ENCODE results near the gene ZNF581.
A peak's percentile ranks its signal among the peaks of the same experiment; 100 is the strongest.

ZNF581 gene, protein sequence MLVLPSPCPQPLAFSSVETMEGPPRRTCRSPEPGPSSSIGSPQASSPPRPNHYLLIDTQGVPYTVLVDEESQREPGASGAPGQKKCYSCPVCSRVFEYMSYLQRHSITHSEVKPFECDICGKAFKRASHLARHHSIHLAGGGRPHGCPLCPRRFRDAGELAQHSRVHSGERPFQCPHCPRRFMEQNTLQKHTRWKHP

DNA sequence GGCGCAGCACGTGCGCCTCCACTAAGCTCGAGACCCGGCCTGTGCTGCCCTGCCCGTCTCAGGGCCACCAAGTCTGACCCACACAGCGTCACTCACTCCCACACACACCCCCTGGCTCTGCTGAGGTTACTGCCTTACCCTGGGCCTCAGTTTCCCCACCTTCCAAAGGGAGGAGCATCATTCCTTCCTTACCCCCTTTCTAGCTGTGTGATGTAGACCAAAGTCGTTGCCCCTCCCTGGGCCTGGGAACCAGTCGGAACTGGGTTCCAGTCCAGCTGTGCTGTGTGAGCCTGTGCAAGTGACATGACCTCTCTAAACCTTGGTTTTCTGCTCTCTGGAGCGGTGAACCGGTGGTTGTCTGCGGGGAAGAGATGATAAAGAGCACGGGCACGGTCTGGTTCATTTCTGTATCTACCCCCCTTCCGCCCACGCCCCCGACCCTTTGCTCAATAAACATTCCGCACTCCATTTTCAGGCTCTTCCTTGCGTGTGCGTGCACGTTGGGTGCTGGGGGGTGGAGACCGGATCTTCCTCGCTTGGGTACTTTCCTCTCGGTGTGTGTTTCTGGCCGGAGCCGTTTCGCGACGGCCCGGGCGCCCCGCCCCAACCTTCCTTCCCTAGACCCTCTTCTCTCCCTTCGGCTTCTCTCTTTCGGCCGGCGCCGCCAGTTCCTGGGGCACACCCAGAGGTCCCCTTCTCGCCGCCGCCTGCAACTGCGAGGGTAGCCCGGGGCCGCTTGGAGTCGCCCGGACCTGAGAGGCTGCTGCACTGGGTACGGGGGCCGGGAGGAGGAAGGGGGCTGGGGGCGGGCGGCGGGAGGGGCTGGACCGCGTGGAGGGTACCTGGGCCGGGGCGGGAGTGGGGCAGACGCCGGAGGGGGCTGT, at the start of gene ZNF581:
ZNF581 (plus strand) TSS at position 647 of the 884 bp plus-strand sequence. CDS start 923 bp downstream, outside the sequence.
- peak; percentile 81 for DNase-seq

DNA sequence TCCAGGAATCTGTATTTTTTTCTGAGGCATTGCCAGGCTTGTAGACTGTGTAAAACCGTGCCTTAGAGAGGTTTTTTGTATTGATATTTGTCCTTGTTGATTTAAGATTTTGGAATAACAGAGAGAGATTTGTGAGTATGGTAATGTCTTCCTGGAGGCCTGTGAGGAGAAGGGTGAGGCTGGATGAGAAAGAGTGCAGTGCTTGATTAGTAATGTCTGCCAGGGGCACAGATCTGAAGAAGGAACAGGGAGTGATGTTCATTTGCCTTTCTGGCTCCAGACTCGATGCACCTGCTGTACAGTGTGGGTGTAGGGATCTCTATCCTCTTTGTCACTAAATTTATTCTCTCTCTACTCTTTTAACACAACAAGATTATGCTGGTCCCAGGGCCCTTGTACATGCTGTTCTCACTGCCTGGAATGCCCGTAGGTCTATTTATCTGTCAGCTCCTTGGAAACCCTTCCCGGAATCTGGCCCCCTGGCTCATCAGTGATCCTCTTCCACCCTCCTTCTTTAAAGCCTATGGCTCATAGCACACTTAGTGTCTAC, 48.4 kb upstream of the ZNF581 start:
- DNase-seq = no peak

DNA sequence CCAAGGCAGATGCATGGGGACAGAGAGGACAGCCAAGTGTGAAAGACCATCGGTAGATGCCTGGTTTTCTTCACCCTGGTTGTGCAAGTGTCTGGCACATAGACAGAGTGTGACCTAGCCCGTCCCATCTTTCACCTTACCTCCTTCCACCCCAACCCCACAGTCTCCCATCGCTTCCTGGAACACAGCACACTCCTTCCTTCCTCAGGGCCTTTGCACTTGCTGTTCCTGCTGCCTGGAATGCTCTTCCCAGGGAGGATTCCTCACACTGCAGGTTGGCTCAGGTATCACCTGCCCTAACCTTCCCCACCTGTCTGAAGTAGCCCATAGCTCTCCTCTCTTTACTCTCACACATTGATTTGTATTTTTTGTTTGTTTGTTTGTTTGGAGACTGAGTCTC, 47.1 kb upstream of the ZNF581 start:
- DNase-seq = no peak

DNA sequence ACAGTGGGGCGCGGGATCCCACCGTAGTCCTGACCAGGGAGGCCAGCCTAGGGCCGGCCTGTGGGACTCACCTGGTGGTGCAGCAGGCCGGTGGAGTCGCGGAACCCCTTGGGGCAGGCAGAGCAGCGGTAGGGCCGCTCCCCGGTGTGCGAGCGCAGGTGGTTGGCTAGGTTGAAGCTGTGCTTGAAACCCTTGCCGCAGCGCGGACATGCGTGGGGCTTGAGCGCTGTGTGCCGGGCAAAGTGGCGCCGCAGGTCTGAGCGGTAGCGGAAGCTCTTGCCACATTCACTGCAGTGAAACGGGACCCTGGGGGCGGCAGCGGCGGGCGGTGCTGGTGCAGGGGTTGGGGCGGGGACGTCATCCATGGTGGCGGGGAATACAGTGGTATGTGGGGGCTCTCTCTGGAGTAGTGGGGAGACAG, 45.9 kb upstream of the ZNF581 start:
- DNase-seq = no peak

DNA sequence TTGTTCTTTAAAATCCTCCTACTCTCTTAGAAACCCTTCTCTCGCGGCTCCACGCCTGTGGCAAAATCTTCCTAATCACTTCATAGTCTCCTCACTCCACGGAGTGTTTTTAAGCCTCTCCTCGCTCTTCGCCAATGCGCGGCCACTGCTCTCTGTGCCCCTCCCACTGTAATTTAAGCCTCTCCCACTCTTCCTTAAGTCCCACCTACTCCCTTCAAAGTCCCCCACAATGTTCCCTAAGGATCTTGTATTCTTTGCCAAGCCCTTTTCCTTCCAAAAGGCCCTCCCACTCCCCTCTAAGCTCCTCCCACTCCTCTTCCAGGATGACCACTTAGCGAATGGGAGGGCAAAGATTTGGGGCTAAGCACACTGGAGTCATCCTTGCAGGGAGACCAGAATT, 45.4 kb upstream of the ZNF581 start:
- DNase-seq = no peak

DNA sequence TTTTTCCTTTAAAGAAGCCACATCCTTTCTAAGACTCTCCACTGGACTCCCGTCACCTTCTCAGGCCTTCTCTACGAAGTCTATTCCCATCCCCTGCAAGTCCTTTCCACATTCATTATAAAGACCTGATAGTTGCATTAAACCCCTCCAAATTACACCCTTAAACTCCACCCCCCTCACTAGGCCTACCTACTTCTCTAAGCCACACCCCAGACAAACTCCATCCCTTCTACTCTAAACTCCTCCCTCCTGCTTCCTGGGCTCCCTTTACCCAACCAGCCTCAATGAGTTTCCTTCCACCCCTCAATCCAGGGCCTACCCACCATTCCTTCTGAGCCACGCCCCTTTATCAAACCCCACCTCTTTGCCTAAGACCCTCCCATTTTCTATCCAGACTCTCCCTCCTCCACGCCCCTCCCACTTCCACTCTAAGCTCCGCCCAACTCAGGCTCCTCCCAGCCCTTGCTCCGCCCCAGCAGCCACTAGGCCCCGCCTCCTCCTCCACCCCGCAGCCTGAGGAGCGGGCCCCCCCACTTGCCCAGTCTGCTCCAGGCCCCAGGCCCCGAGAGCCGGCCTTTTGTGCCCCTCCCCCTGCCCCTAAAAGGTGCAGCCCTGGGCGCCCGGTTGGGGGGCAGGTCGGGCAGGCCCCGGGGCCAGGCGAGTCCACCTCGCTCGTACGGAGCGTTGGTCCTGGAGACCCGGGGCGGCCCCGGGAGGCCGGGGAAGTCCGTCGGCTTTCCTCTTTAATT, 44.6 kb upstream of the ZNF581 start:
- DNase-seq = peak; percentile 96

DNA sequence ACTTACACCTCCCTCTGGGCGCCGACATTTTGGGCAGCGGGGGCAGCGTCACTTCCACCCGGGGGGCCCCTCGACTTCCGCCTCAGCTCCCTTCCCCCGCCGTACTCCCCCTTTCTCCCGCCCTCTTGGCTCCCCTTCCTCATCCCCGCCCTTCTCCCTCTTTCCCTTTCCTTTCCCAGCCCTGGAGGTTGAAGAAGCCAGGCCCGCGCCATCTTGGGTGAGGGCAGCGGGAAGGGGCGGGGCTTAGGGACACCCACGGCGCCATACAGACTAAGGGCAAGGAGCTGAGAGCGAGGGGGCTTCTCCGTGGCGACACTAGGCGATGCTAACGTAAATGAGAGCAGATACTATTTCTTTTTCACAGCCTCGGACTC, 44.0 kb upstream of the ZNF581 start, which contains the start of gene FIZ1:
FIZ1 (minus strand) TSS at position 50 of the 374 bp plus-strand sequence. CDS start 1,652 bp downstream, outside the sequence.
- DNase-seq = peak; percentile 91

DNA sequence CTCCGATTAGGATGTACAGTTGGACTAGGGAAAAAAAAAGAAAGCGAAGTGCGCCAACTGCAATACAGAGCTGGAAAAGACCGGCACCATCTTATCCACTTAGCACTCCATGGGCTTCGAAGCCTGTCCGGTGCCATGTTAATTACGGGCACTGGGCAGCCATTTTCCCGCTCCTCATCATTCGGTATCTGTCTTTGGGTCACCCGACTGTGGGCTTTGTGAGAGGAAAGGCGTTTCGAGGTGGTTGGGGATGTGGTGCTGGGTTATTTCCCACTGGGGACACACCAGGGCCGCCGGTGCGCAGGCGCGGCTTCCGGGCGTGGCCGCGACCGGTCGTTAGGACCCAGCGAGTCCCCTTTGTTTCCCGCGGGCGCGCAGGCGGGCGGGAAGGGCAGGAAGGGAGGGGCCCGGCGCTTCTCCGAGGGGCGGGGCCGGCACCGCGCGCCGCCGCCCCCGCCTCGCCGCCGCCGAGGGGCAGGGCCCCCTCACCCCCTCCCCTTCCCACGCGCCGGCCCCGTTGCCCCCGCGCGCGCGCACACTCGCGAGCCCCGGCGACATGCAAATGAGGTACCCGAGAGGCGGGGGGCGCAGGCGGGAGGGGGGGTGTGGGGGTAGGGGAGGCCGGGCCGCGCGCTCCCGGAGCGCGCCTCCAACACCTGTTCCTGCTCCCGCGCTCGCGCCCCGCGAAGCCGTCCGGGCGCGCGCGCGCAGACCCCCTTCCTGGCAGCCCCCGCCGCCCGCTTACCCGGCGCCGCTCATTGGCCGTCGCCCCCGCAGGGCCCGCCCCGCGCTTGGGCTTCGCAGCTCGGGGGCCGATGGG, 43.4 kb upstream of the ZNF581 start, which contains the start of gene ZNF524:
ZNF524 (plus strand) TSS at position 447 of the 820 bp plus-strand sequence. CDS start 1,825 bp downstream, outside the sequence.
- peak; percentile 85 for DNase-seq

DNA sequence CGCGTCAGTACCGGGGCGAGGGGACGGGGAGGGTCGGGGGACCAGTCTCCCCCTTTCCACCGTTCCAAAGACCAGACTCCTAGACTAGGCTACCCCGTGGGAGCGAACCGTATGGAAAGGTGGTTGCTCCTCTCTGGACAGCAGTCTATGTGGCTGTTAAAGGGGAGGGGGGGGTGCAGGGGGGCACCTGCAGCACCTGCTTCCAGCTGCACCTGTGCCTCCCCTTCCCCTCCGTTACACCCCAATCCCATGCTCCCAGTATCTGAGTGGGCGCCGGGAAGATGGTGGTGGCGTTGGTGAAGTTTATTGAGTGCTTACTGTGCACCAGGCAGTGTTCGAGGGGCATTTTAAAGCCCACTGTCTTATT, 42.8 kb upstream of the ZNF581 start:
- no peak for DNase-seq

DNA sequence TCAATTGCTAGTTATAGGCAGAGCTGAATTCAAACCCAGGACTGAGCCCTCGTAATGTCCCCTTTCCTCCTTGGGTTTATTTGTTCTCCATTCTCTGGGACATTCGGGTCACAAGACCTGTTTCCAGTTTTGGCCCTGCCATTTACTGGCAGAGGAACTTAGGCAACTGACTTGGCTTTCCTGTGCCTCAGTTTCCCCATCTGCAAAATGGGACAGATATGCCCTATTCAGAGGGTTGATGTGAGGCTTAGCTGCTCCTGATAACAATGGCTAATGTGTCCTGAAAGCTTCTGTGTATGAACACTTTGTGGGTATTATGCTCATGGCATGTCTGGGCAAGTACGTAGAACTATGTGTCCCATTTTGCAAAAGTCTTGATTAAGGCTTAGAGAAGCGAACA, 42.4 kb upstream of the ZNF581 start:
- no peak for DNase-seq

DNA sequence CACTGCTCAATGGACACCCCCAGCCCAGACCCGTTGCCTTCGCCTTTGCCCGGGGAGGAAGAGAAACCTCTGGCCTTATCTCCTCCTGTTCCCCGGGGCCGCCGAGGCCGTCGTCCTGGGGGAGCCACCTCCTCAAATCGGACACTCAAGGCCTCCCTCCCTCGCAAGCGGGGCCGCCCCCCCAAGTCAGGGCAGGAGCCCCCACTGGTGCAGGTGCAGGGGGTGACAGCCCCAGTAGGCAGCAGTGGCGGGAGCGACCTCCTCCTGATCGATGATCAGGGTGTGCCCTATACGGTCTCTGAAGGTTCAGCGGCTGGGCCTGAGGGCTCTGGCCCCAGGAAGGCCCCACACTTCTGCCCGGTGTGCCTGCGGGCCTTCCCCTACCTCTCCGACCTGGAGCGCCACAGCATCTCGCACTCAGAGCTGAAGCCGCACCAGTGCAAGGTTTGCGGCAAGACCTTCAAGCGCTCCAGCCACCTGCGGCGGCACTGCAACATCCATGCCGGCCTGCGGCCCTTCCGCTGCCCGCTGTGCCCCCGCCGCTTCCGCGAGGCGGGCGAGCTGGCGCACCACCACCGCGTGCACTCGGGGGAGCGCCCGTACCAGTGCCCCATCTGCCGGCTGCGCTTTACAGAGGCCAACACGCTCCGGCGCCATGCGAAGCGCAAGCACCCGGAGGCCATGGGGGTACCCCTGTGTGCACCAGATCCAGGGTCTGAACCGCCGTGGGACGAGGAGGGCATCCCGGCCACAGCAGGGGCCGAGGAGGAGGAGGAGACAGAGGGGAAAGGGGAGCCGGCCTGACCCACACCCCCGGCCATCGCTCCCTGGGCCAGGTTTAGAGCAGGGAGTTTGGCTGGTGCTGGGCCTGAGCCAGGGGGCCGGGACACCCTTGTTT, 41.1 kb upstream of the ZNF581 start:
- no peak for DNase-seq

DNA sequence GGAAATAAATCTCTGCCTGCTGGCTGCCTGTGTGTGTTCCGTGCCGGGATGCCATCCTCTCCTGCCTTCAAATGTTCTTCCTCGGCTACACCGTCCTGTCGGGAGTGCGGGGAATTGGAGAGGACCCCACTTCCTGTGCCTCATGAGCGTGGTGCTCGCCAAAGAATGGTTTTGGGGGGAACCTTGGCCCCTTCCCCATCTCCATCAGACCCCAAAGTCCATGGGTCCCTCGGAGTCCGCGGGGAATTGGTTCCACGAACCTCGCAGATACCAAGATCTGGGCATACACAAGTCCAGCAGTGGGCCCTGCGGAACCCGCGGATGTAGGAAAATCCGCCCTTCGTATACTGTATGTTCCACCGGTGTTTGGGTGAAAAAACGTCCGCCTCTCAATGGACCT, 40.3 kb upstream of the ZNF581 start:
- no peak for DNase-seq

DNA sequence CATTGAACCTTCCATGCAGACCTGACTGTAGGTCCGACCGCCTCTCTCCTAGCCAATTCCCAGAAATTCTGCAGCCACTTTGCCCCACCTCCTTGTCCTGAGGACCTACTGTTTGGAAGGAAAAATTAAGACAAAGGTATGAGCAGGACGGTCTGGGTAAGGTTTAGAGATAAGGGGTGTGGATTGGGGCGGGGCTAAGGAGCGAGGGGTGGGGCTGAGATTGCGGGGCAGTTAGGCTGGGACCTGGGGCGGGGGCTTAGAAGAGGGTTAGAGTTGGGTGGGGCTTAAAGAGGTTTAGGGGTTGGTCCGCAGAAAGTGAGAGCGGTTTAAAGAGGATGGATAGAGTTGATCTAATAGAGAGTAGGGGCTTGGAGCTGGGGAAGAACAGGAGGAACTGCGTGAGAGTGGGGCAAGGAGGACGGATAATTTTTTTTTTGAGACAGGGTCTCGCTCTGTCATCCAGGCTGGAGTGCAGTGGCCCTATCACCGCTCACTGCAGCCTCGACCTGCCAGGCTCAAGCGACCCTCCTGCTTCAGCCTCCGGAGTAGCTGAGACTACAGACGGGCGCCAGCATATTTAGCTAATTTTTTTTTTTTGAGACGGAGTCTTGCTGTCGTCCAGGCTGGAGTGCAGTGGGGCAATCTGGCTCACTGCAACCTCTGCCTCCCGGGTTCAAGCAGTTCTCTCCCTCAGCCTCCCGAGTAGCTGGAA, 39.7 kb upstream of the ZNF581 start:
- DNase-seq = no peak

DNA sequence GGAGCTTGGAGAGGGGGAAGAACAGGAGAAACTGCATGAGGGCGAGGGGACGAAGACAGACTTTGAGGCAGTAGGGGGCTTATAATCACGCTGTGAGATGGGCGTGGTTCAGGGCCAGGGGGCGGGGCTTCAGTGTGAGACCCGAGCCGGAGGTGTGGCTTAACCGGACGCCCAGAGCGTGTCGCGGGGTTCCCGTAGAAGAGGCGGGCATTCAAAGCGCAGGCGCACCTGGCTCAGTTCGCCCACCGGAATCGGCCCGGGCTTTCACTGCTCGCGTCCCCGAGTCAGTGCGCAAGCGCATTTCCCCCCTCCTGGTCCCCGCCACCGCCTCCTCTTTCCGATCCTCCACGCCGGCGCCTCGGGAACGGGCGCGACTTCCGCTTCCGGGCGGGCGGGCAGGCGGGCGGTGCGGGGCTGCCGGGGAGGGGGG, 38.2 kb upstream of the ZNF581 start:
- DNase-seq = peak; percentile 97

DNA sequence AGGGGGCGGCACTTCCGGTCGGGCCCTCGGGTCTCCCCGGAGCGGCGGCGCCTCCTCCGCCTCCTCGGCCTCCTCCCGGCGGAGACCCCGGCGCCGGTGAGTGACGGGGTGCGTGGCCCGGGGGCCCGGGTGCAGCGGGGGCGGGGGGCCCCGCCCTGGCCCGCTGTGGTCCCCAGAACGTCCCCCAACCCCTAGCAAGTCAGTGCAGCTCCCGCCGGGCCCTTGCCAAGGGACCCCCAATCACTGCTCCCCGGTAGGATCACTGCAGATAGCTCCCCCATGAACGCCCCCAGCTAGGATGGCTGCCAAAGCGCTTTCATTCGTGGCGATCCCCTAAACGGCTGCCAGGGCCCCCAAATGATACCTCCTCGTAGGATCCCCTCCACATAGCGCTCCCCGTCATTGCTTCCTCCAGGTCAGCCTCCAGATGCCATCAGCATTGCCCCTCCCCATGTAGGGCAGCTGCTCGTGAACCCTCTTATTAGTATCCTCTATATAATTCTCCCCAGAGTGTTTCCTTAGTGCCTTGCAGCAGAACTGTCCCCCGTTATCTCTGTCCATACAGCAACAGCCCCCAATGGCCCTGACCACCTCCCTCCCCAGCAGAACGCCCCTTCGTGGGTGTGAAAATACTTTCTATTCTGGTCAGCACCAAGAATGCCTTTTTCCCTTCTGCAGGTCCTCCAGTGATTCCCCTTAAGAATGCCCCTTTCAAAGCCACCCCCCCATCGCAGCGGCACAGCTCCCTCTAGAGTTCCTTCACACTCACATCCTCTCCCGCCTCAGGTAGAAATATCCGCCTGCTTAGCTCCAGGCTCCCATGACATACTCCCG, 37.6 kb upstream of the ZNF581 start, which contains the start of gene ZNF865:
ZNF865 (plus strand) TSS at position 11 of the 834 bp plus-strand sequence. CDS start 7,972 bp downstream, outside the sequence.
- peak; percentile 56 for DNase-seq

DNA sequence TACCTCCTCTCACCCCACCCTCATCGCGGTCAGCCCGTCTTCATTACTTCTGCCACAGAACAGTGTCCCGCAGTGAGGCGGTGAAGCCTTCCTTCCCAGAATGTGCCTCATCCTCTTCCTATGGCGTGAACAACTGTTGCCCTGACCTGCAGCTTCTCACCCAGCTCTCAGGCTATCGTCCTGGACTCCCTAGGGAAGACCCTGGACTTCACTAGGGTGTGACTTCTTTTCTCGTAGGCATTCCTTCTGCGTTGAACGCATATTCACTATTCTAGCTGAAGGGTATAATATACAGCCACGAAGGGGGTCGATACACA, 37.0 kb upstream of the ZNF581 start:
- DNase-seq = no peak

DNA sequence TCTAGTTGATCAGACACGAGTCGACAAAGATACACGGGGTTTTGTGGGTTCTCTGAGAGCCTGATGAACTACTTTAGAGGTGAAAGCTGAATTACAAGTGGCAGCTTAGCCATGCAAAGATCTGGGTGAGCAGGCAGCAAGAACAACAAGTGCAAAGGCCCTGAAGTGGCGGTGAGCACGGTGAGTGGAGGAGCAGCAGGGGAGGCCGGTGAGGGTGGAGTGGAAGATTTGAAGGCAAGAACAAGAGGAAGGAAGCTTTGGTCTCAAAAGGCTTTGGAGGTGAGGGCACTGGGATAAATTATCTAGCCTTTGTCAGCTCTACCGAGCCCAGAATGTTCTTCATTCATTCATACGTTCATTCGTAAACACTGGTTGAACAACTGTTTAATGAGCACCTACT, 36.6 kb upstream of the ZNF581 start:
- DNase-seq = no peak

DNA sequence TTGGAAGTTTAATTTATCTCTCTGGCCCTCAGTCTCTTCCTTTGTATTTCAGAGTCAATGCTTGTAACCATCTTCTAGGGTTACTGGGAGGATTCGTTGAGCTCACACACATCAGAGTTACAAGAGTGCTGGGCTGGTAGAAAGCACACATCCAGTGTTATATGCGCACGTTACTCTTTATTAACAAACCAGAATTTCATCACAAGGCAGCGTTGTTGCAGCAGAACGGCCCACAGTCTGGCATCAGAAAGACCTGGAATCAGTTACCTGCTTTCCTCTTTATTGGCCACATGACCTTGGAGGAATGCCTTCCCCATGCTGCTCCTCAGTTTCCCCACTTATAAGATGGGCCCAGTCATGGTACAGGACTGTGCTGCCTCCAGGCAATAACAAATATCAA, 34.1 kb upstream of the ZNF581 start:
- DNase-seq = no peak

DNA sequence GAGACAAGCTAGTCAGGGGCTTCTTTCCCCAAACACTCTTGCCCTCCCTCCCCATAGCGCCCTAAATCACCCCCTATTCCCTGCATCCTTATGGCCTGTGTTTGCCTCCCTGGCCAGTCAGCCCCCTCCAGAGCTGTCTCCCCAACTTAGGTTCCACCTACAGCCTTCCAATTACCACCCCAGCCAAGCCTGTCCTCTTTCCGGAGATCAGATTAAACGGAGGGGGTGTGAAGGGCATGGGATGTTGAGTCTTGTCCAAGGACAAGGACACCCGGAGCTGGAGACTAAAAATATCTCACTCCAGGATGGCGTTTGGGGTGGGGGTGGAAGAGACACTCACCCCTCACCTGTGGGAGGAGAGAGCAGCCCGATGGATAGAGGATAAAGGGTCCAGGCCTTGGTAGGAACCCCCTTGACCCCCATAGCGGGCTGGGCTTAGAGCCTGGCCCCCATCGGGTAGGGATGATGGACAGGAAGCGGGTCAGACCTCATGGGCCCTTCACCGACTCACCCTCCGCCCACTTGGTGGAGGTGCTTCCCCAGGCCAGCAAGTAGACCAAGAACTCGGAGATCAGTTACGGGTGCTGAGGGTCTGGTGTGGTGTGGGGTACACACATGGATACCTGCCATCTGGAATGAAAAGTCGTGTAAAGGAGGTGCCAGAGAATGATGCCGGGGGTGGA, 32.0 kb upstream of the ZNF581 start:
- no peak for DNase-seq
